ENCODE results near the gene EPHA1.

The EPHA1 gene

GRCh38 chr7:143375298-143376034 lies 33.2 kb downstream of the EPHA1 start:
- peak; percentile 70 to 97 (median 93) for DNase-seq
- no peaks in the 10 kb centered on the region for H3K36me3 ChIP-seq (ENCODE audit: control insufficient read depth in 4 of 4, insufficient read depth in 4 of 4, low read length in 3 of 4)
- peaks cover 36 to 79% (median 67%) of the 10 kb centered on the region in 4 experiments for H3K4me1 ChIP-seq (ENCODE audit: control extremely low read depth in 1 of 4, control insufficient read depth in 4 of 4, insufficient read depth in 4 of 4, low read length in 3 of 4)
- peak overlapping the region; percentile 37 to 40 for H3K27ac ChIP-seq (ENCODE audit: insufficient read depth in 1 of 2, low read depth in 1 of 2, low read length in 2 of 2, poor library complexity in 1 of 2, severe bottlenecking in 2 of 2)
- POLR2A ChIA-PET, result interaction anchor here (1.0 to 1.2 kb wide), 2 partner anchors 9 to 30 kb away, joined by 3 to 8 read pairs; no protein-coding TSS in a partner anchor
- H3K4me3 ChIP-seq (ENCODE audit: control insufficient read depth in 1 of 7, extremely low read depth in 1 of 7, insufficient read depth in 4 of 7, low read depth in 2 of 7, low read length in 6 of 7), result peak overlapping the region in 2 of 7 experiments; percentile 29 to 51
- no peaks in the 10 kb centered on the region for H3K9me3 ChIP-seq (ENCODE audit: control extremely low read depth in 1 of 5, control insufficient read depth in 4 of 5, insufficient read depth in 2 of 5, low read depth in 1 of 5, low read length in 4 of 5)
- 62% methylated on average over 7 of the region's 7 CpGs for WGBS (ENCODE audit: insufficient coverage)
- CTCF ChIA-PET, result interaction anchor here (0.9 to 3.0 kb wide), 14 partner anchors 8 to 84 kb away, joined by 3 to 10 read pairs (median 4); partner anchors contain the start of genes EPHA1 and FAM131B
- H3K27me3 ChIP-seq (replicated peaks in 2 of 5; ENCODE audit: control insufficient read depth in 4 of 5, insufficient read depth in 5 of 5, low read length in 4 of 5), result no peaks in the 10 kb centered on the region

- Histone ChIP-seq H3K9me3 (ENCODE audit: control extremely low read depth in 1 of 5, control insufficient read depth in 4 of 5, insufficient read depth in 2 of 5, low read depth in 1 of 5, low read length in 4 of 5) (no peaks in the 10 kb centered on the region), H3K27me3 (replicated peaks in 2 of 5; ENCODE audit: control insufficient read depth in 4 of 5, insufficient read depth in 5 of 5, low read length in 4 of 5) (no peaks in the 10 kb centered on the region), H3K36me3 (ENCODE audit: control insufficient read depth in 4 of 4, insufficient read depth in 4 of 4, low read length in 3 of 4) (no peaks in the 10 kb centered on the region), H3K4me1 (ENCODE audit: control extremely low read depth in 1 of 4, control insufficient read depth in 4 of 4, insufficient read depth in 4 of 4, low read length in 3 of 4) (peaks cover 31 to 72% (median 63%) of the 10 kb centered on the region in 4 experiments), H3K4me3 (ENCODE audit: control insufficient read depth in 1 of 7, extremely low read depth in 1 of 7, insufficient read depth in 4 of 7, low read depth in 2 of 7, low read length in 6 of 7) (peak overlapping the region in 1 of 7 experiments; percentile 51), H3K27ac (ENCODE audit: insufficient read depth in 1 of 2, low read depth in 1 of 2, low read length in 2 of 2, poor library complexity in 1 of 2, severe bottlenecking in 2 of 2) (no peak overlapping the region)
- DNase-seq, result peak in 2 of 3 donors; percentile 62 to 73
- ChIA-PET POLR2A (interaction anchor here (1.2 kb wide), 1 partner anchor 29 kb away, joined by 3 read pairs; no protein-coding TSS in a partner anchor), CTCF (interaction anchor here (1.0 to 3.0 kb wide), 13 partner anchors 9 to 83 kb away, joined by 3 to 10 read pairs (median 4); partner anchors contain the start of genes EPHA1 and FAM131B)
- WGBS (ENCODE audit: insufficient coverage), result 41% methylated on average over 5 of the region's 5 CpGs
Observed at GRCh38 chr7:143374561-143374960, 34.1 kb downstream of the EPHA1 start.

GRCh38 chr7:143373255-143373794 lies 35.3 kb downstream of the EPHA1 start:
- H3K36me3 ChIP-seq (ENCODE audit: control insufficient read depth in 4 of 4, insufficient read depth in 4 of 4, low read length in 3 of 4), result no peaks in the 10 kb centered on the region
- no peak overlapping the region for H3K27ac ChIP-seq (ENCODE audit: insufficient read depth in 1 of 2, low read depth in 1 of 2, low read length in 2 of 2, poor library complexity in 1 of 2, severe bottlenecking in 2 of 2)
- H3K4me3 ChIP-seq (ENCODE audit: control insufficient read depth in 1 of 7, extremely low read depth in 1 of 7, insufficient read depth in 4 of 7, low read depth in 2 of 7, low read length in 6 of 7), result no peak overlapping the region
- ChIA-PET CTCF (interaction anchor here (1.1 to 1.5 kb wide), 6 partner anchors 13 to 133 kb away, joined by 3 to 5 read pairs (median 4); no protein-coding TSS in a partner anchor), POLR2A (no interaction called here)
- H3K9me3 ChIP-seq (ENCODE audit: control extremely low read depth in 1 of 5, control insufficient read depth in 4 of 5, insufficient read depth in 2 of 5, low read depth in 1 of 5, low read length in 4 of 5), result no peaks in the 10 kb centered on the region
- H3K4me1 ChIP-seq (ENCODE audit: control extremely low read depth in 1 of 4, control insufficient read depth in 4 of 4, insufficient read depth in 4 of 4, low read length in 3 of 4), result peaks cover 24 to 60% (median 52%) of the 10 kb centered on the region in 4 experiments
- WGBS (ENCODE audit: insufficient coverage), result 100% methylated on average over 2 of the region's 4 CpGs
- no peaks in the 10 kb centered on the region for H3K27me3 ChIP-seq (replicated peaks in 2 of 5; ENCODE audit: control insufficient read depth in 4 of 5, insufficient read depth in 5 of 5, low read length in 4 of 5)
- no peak for DNase-seq

- CTCF ChIA-PET, result interaction anchor here (0.7 to 4.7 kb wide), 16 partner anchors 10 to 133 kb away, joined by 3 to 23 read pairs (median 3); partner anchors contain the start of gene FAM131B
Observed at GRCh38 chr7:143372070-143372469, 36.6 kb downstream of the EPHA1 start.

GRCh38 chr7:143369678-143370651 lies 38.7 kb downstream of the EPHA1 start:
- ChIA-PET POLR2A (interaction anchor here (0.6 to 0.8 kb wide), 3 partner anchors 38 to 84 kb away, joined by 3 to 6 read pairs (median 4); no protein-coding TSS in a partner anchor), CTCF (interaction anchor here (0.6 to 4.7 kb wide), 13 partner anchors 10 to 136 kb away, joined by 3 to 23 read pairs (median 5); partner anchors contain the start of gene EPHA1)
- 94% methylated on average over 6 of the region's 12 CpGs for WGBS (ENCODE audit: insufficient coverage)
- no peak overlapping the region for H3K4me3 ChIP-seq (ENCODE audit: control insufficient read depth in 1 of 7, extremely low read depth in 1 of 7, insufficient read depth in 4 of 7, low read depth in 2 of 7, low read length in 6 of 7)
- no peak for DNase-seq
- H3K4me1 ChIP-seq (ENCODE audit: control extremely low read depth in 1 of 4, control insufficient read depth in 4 of 4, insufficient read depth in 4 of 4, low read length in 3 of 4), result peaks cover 10 to 36% (median 29%) of the 10 kb centered on the region in 4 experiments
- peaks cover 0 to 8% (median 2%) of the 10 kb centered on the region in 5 experiments for H3K27me3 ChIP-seq (replicated peaks in 2 of 5; ENCODE audit: control insufficient read depth in 4 of 5, insufficient read depth in 5 of 5, low read length in 4 of 5)
- H3K27ac ChIP-seq (ENCODE audit: insufficient read depth in 1 of 2, low read depth in 1 of 2, low read length in 2 of 2, poor library complexity in 1 of 2, severe bottlenecking in 2 of 2), result no peak overlapping the region
- no peaks in the 10 kb centered on the region for H3K9me3 ChIP-seq (ENCODE audit: control extremely low read depth in 1 of 5, control insufficient read depth in 4 of 5, insufficient read depth in 2 of 5, low read depth in 1 of 5, low read length in 4 of 5)
- H3K36me3 ChIP-seq (ENCODE audit: control insufficient read depth in 4 of 4, insufficient read depth in 4 of 4, low read length in 3 of 4), result no peaks in the 10 kb centered on the region

More at GRCh38 chr7:143372070-143372469, 36.6 kb downstream of the EPHA1 start:
- peaks cover 24 to 53% (median 48%) of the 10 kb centered on the region in 4 experiments for H3K4me1 ChIP-seq (ENCODE audit: control extremely low read depth in 1 of 4, control insufficient read depth in 4 of 4, insufficient read depth in 4 of 4, low read length in 3 of 4)
- no peaks in the 10 kb centered on the region for H3K9me3 ChIP-seq (ENCODE audit: control extremely low read depth in 1 of 5, control insufficient read depth in 4 of 5, insufficient read depth in 2 of 5, low read depth in 1 of 5, low read length in 4 of 5)
- DNase-seq, result peak; percentile 66 to 91 (median 80)
- POLR2A ChIA-PET, result interaction anchor here (0.7 kb wide), 1 partner anchor 71 kb away, joined by 3 read pairs; no protein-coding TSS in a partner anchor
- H3K4me3 ChIP-seq (ENCODE audit: control insufficient read depth in 1 of 7, extremely low read depth in 1 of 7, insufficient read depth in 4 of 7, low read depth in 2 of 7, low read length in 6 of 7), result no peak overlapping the region
- H3K27me3 ChIP-seq (replicated peaks in 2 of 5; ENCODE audit: control insufficient read depth in 4 of 5, insufficient read depth in 5 of 5, low read length in 4 of 5), result no peaks in the 10 kb centered on the region
- no peak overlapping the region for H3K27ac ChIP-seq (ENCODE audit: insufficient read depth in 1 of 2, low read depth in 1 of 2, low read length in 2 of 2, poor library complexity in 1 of 2, severe bottlenecking in 2 of 2)
- no peaks in the 10 kb centered on the region for H3K36me3 ChIP-seq (ENCODE audit: control insufficient read depth in 4 of 4, insufficient read depth in 4 of 4, low read length in 3 of 4)
- WGBS (ENCODE audit: insufficient coverage), result 6% methylated on average over 2 of the region's 4 CpGs

GRCh38 chr7:143368387-143368786 lies 40.3 kb downstream of the EPHA1 start:
- no peak for DNase-seq
- Histone ChIP-seq H3K4me1 (ENCODE audit: control extremely low read depth in 1 of 4, control insufficient read depth in 4 of 4, insufficient read depth in 4 of 4, low read length in 3 of 4) (peaks cover 2 to 20% (median 13%) of the 10 kb centered on the region in 4 experiments), H3K27me3 (replicated peaks in 2 of 5; ENCODE audit: control insufficient read depth in 4 of 5, insufficient read depth in 5 of 5, low read length in 4 of 5) (peaks cover 9 to 23% (median 13%) of the 10 kb centered on the region in 5 experiments), H3K36me3 (ENCODE audit: control insufficient read depth in 4 of 4, insufficient read depth in 4 of 4, low read length in 3 of 4) (no peaks in the 10 kb centered on the region), H3K27ac (ENCODE audit: insufficient read depth in 1 of 2, low read depth in 1 of 2, low read length in 2 of 2, poor library complexity in 1 of 2, severe bottlenecking in 2 of 2) (no peak overlapping the region), H3K4me3 (ENCODE audit: control insufficient read depth in 1 of 7, extremely low read depth in 1 of 7, insufficient read depth in 4 of 7, low read depth in 2 of 7, low read length in 6 of 7) (no peak overlapping the region), H3K9me3 (ENCODE audit: control extremely low read depth in 1 of 5, control insufficient read depth in 4 of 5, insufficient read depth in 2 of 5, low read depth in 1 of 5, low read length in 4 of 5) (no peaks in the 10 kb centered on the region)
- 100% methylated on average over 1 of the region's 1 CpG for WGBS (ENCODE audit: insufficient coverage)
- ChIA-PET CTCF (interaction anchor here (1.4 to 4.7 kb wide), 5 partner anchors 9 to 128 kb away, joined by 5 to 23 read pairs (median 9); no protein-coding TSS in a partner anchor), POLR2A (interaction anchor here (1.2 kb wide), 1 partner anchor 20 kb away, joined by 3 read pairs; no protein-coding TSS in a partner anchor)

Measured in common myeloid progenitor, CD34-positive (primary cell).